Measurements from ENCODE around the gene BEND6. TPM values are rescaled to one million over a fixed set of nuclear protein-coding genes. Genes with fewer than 3 reads are reported as not detected.

Gene BEND6
- total and polyA plus RNA-seq, 10 of the 15 experiments (the other 5 are each of a cell fraction or from before 2014, with no cell fraction given), result 0.79 to 2.8 (median 1.6) TPM

DNA sequence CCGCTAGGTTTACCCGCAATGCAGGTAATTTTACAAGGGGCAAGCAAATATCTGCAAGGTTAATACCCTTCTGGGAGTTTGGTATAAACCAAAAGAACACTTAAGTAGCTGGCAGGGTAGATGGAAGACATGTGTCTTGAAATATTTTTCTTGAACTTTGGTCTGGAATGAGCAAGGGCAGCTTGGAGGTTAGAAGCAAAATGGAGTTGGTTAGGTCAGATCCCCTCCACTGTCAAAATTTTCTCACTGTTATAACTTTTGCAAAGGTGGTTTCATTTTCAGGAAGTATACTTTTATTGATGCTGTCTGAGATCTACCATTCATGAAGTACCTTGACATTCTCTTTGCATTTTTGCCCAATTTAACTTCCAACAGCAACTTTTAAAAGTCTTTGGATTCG is 78.3 kb downstream of the BEND6 start:
- ChIA-PET CTCF (interaction anchor here (1.2 kb wide), 1 partner anchor 284 kb away, joined by 3 read pairs; the partner anchor contains the start of gene PRIM2), POLR2A (no interaction called here), RAD21 (ENCODE audit: unreplicated experiment) (no interaction called here), SMC1A (ENCODE audit: uncharacterized antibody, unreplicated experiment) (no interaction called here)
- Histone ChIP-seq H3K9me3 (replicated peaks; ENCODE audit: control insufficient read depth, insufficient read depth, low read length) (no peaks in the 10 kb centered on the region), H3K27me3 (replicated peaks in 1 of 2; ENCODE audit: control insufficient read depth in 2 of 2, insufficient read depth in 2 of 2, low read length in 1 of 2) (no peaks in the 10 kb centered on the region), H3K4me2 (ENCODE audit: control insufficient read depth, insufficient read depth) (no peak overlapping the region), H3K27ac (ENCODE audit: control insufficient read depth, insufficient read depth) (no peak overlapping the region), H3K9ac (ENCODE audit: control insufficient read depth, insufficient read depth, low read length) (no peak overlapping the region), H3K4me1 (ENCODE audit: control insufficient read depth, insufficient read depth, low read length) (no peaks in the 10 kb centered on the region), H3K4me3 (no peak overlapping the region), H3K79me2 (ENCODE audit: control insufficient read depth, insufficient read depth, low read length) (no peaks in the 10 kb centered on the region), H2AFZ (ENCODE audit: control insufficient read depth, low read depth, low read length) (no peak overlapping the region), H3K36me3 (ENCODE audit: control insufficient read depth in 2 of 2, insufficient read depth in 2 of 2, low read length in 1 of 2) (no peaks in the 10 kb centered on the region), H4K20me1 (ENCODE audit: control insufficient read depth, insufficient read depth) (no peaks in the 10 kb centered on the region)
- DNase-seq (ENCODE audit: low read depth, low spot score) (no peak), FAIRE-seq (no peak), ATAC-seq (no peak)
- TF ChIP-seq ATF7 (IDR thresholded peaks at IDR 0.05; ENCODE audit: low read depth) (no peak), BHLHE40 (IDR thresholded peaks at IDR 0.05; ENCODE audit: borderline replicate concordance in 1 of 2, low read depth in 2 of 2, low read length in 1 of 2) (no peak), SMARCA5 (IDR thresholded peaks at IDR 0.05) (no peak)
- in situ Hi-C loops (cut with MboI) (no loop called here), intact Hi-C loops (cut with micrococcal nuclease; ENCODE audit: unreplicated experiment) (no loop called here)
- no TSS peak for BruUV-seq (replicated peaks)
- 68% methylated on average over 3 of the region's 3 CpGs for WGBS (ENCODE audit: insufficient coverage, insufficient replicate concordance, low lambda C conversion rate, missing lambda C conversion rate)

- Histone ChIP-seq H3K4me3 (no peak overlapping the region), H3K4me2 (ENCODE audit: control insufficient read depth, insufficient read depth) (no peak overlapping the region), H3K9me3 (replicated peaks; ENCODE audit: control insufficient read depth, insufficient read depth, low read length) (no peaks in the 10 kb centered on the region), H3K27me3 (replicated peaks in 1 of 2; ENCODE audit: control insufficient read depth in 2 of 2, insufficient read depth in 2 of 2, low read length in 1 of 2) (no peaks in the 10 kb centered on the region), H3K79me2 (ENCODE audit: control insufficient read depth, insufficient read depth, low read length) (no peaks in the 10 kb centered on the region), H3K27ac (ENCODE audit: control insufficient read depth, insufficient read depth) (no peak overlapping the region), H3K36me3 (ENCODE audit: control insufficient read depth in 2 of 2, insufficient read depth in 2 of 2, low read length in 1 of 2) (no peaks in the 10 kb centered on the region), H3K9ac (ENCODE audit: control insufficient read depth, insufficient read depth, low read length) (no peak overlapping the region), H3K4me1 (ENCODE audit: control insufficient read depth, insufficient read depth, low read length) (no peaks in the 10 kb centered on the region), H2AFZ (ENCODE audit: control insufficient read depth, low read depth, low read length) (no peak overlapping the region), H4K20me1 (ENCODE audit: control insufficient read depth, insufficient read depth) (no peaks in the 10 kb centered on the region)
- ChIA-PET SMC1A (ENCODE audit: uncharacterized antibody, unreplicated experiment) (no interaction called here), RAD21 (ENCODE audit: unreplicated experiment) (no interaction called here), POLR2A (no interaction called here), CTCF (interaction anchor here (0.7 to 1.6 kb wide), 2 partner anchors 10 to 15 kb away, joined by 3 to 5 read pairs; no protein-coding TSS in a partner anchor)
- 32% methylated on average over 3 of the region's 3 CpGs for WGBS (ENCODE audit: insufficient coverage, insufficient replicate concordance, low lambda C conversion rate, missing lambda C conversion rate)
- no peak for FAIRE-seq
- intact Hi-C loops (cut with micrococcal nuclease; ENCODE audit: unreplicated experiment) (no loop called here), in situ Hi-C loops (cut with MboI) (no loop called here)
- no peak for DNase-seq (ENCODE audit: low read depth, low spot score)
- BruUV-seq (replicated peaks), result no TSS peak
- ATAC-seq, result no peak
- TF ChIP-seq CBX5 (IDR thresholded peaks at IDR 0.05; ENCODE audit: low read depth) (no peak), GATAD2B (conservative IDR thresholded peaks at IDR 0.05; ENCODE audit: low read depth) (no peak), ZBTB33 (IDR thresholded peaks at IDR 0.05) (no peak), KLF5 (IDR thresholded peaks at IDR 0.05; ENCODE audit: partially characterized antibody) (no peak), YY1 (IDR thresholded peaks at IDR 0.05; ENCODE audit: low read depth, low read length) (no peak)
- TF ChIP-seq, protein P1, sequence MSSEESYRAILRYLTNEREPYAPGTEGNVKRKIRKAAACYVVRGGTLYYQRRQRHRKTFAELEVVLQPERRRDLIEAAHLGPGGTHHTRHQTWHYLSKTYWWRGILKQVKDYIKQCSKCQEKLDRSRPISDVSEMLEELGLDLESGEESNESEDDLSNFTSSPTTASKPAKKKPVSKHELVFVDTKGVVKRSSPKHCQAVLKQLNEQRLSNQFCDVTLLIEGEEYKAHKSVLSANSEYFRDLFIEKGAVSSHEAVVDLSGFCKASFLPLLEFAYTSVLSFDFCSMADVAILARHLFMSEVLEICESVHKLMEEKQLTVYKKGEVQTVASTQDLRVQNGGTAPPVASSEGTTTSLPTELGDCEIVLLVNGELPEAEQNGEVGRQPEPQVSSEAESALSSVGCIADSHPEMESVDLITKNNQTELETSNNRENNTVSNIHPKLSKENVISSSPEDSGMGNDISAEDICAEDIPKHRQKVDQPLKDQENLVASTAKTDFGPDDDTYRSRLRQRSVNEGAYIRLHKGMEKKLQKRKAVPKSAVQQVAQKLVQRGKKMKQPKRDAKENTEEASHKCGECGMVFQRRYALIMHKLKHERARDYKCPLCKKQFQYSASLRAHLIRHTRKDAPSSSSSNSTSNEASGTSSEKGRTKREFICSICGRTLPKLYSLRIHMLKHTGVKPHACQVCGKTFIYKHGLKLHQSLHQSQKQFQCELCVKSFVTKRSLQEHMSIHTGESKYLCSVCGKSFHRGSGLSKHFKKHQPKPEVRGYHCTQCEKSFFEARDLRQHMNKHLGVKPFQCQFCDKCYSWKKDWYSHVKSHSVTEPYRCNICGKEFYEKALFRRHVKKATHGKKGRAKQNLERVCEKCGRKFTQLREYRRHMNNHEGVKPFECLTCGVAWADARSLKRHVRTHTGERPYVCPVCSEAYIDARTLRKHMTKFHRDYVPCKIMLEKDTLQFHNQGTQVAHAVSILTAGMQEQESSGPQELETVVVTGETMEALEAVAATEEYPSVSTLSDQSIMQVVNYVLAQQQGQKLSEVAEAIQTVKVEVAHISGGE (CRISPR knock-in tag; IDR thresholded peaks at IDR 0.05), result no peak
- TF ChIP-seq, protein P2, sequence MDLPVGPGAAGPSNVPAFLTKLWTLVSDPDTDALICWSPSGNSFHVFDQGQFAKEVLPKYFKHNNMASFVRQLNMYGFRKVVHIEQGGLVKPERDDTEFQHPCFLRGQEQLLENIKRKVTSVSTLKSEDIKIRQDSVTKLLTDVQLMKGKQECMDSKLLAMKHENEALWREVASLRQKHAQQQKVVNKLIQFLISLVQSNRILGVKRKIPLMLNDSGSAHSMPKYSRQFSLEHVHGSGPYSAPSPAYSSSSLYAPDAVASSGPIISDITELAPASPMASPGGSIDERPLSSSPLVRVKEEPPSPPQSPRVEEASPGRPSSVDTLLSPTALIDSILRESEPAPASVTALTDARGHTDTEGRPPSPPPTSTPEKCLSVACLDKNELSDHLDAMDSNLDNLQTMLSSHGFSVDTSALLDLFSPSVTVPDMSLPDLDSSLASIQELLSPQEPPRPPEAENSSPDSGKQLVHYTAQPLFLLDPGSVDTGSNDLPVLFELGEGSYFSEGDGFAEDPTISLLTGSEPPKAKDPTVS (IDR thresholded peaks at IDR 0.05; ENCODE audit: low read depth, low read length), result no peak
These were observed 80.6 kb downstream of the BEND6 start for GRCh38 chr6:57035549-57035948.
